Lower leg skin (tissue), 3 donors: ENCODE measurements around the gene CACNA1B.

Source experiments
- CTCF ChIP-seq, 3 donors: fragments of 450-650 bp; IDR thresholded peaks; one replicate each; pipeline ENCODE4 v1.5.1; 2016; ENCODE audit warnings: antibody characterized with exemption in 3 of 3, mild to moderate bottlenecking in 3 of 3, moderate library complexity in 2 of 3
- POLR2A ChIP-seq, 2 donors: fragments of 450-650 bp; IDR thresholded peaks; one replicate each; pipeline ENCODE4 v1.6.1; 2016 to 2017; ENCODE audit warnings: antibody characterized with exemption in 2 of 2, mild to moderate bottlenecking in 1 of 2, moderate library complexity in 1 of 2

GRCh38 chr9:137900584-137901310 is 23.2 kb downstream of the CACNA1B start:
- TF ChIP-seq CTCF (IDR thresholded peaks at IDR 0.05) = no peak
- TF ChIP-seq POLR2A (IDR thresholded peaks at IDR 0.05) = no peak
